DMS153 treated with DMSO at 0.1 percent for 48 hours (cell line): Measurements from ENCODE around the gene STUM.

Source experiments
- DNase-seq: peaks from one replicate; lab custom pipeline; 2025; ENCODE audit not compliant: unreplicated experiment; lab: John Stamatoyannopoulos, UW

STUM gene

DNA sequence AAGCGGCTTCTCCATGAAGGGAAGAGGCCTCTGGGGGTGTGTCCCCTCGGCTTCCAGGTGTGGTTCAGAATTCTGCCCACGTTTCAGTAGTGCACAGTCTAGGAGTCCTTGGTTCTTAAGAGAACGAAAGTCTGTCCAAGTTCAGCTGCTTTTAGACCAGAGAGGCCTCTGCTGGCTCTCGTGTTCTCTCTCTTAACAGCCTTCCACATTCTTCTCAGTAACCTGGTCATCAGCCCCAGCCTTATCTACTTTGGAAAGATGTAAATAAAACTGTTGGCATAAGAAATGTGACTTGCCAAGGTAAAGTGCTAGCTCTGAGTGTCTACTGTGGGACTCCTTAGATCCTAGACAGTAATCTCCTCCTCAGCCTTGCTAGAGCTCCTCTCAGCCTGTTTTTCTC, 15.3 kb upstream of the STUM start:
- DNase-seq = no peak

DNA sequence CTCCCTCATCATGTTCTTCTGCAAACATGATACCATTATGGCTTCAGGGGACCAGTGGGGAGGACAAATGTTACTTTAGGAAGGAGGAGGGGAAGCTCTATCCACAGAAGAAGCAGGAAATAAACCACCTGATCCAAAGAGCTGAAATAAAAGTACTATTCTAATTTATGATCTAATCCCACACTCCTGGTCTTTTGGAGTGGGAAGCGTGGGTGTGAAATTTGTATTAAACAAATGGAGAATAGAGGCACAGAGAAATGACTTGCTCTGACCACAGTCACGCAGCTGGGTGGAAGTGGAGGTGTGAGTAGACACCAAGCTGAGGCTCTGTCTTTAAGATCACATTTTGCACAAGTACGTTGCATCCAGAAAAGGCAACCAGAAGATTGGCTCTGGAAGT, 14.5 kb upstream of the STUM start:
- DNase-seq = no peak

DNA sequence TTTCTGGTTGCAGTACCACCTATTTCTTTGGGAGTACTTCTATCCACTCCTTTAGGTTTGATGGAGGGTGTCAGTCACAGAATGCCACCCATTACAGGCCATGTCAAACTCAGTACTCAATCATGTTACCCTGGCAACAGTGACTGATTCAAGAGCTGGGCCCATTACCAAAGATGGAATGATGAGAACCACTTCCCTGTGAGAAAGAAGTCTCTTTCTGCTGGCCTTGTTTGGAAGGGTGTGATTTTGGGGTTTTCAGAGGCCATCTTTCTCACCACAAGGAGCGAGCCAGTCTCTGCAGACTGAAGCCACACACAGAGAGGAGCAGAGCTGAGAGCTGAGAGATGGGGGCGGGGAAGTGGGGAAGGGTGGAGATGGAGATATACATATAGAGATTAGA, 13.9 kb upstream of the STUM start:
- DNase-seq = no peak

DNA sequence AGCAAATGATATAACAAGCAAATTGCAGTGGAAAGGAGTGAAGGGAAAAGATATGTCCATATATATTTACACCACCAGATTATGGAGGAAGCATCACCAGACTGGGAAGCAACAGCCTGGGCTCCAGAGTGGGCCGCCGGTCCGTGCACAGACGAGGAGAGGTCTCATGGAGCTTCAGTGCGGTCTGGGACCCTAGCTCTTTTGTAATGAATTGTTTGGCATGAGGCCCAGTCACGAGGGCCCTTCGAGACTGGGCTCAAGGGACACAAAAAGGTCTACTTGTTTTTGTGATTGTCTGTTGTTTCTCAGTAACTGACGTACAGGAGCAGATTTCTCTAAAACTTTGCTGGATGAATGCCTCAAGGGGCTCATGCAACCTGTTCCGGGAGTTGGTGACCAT, 12.9 kb upstream of the STUM start:
- DNase-seq = peak; percentile 83

DNA sequence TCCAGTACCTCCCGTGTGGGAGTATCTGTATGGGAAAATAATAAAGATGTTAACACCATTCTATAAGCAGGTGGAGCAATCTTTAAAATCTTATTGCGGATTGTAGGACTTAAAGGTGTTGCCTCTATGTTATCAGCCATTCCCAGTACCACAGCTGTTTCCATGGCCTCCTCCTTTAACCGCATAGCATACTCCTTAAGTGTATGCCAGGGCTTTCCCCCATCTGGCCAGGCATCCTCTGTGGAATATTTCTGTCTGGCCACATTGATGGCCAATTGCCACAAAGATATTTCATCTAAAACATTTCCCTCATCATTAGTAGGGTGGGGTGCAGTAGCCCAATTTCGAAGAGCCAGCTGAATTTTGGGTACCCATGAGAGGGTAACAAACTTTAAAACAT, 7.3 kb upstream of the STUM start:
- no peak for DNase-seq

DNA sequence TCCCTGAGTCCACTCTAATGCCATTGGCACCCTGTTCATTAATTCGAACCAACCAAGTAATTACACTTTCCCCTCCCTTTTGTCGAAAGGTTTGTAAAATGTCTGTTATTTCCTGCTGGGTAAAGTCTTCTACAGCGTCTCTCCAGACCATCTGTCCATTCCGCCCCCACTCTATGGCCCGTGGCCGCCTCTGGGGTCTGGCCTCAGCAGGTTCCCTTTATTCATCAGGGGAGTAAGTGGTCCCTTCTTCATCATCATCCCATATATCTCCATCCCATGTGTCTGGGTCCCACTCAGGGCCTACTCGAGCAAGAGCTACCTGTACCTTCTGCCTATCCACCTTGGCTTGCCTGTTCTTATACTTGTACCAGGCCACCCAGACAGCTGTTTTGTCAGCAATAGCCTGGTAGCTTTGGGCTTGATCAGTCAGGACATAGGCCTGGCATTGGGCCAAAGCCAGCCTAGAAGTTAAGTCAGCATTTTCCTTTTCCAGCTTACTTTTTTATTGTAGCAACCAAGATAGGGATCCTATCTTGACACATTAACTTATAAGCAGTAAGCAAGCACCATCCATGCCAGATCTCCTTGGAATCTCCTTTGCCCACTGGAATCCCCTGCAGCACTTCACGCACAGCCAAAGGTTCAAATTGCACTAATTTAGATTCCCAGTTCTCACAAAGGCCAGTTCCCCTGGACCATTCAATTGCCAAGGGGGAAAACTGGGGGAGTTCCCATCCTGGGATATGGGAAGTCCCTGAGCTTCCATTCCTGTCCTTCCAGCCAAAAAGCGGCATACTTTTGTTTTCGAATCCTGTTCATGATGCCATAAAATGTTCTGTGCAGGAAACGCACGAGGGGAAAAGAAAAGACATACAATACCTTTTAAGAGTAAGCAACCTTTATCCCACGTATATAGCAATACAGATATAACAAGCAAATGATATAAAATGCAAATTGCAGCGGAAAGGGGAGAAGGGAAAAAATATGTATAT, 6.6 kb upstream of the STUM start:
- peak; percentile 90 for DNase-seq

DNA sequence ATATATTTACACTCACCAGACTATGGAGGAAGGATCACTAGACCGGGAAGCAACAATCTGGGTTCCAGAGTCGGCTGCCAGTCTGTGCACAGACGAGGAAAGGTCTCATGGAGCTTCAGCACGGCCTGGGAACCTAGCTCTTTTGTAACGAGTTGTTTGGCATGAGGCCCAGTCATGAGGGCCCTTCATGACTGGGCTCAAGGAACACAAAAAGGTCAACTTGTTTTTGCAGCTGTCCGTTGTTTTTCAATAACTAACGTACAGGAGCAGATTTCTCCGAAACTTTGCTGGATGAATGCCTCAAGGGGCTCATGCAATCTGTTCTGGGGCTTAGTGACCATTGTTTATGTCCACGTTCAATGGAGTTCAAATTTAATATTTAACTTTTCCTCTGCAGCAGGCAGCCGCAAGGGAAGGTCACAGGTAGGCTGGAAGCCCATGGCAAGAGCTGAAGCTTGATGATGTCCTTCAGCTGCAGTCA, 5.9 kb upstream of the STUM start:
- peak; percentile 98 for DNase-seq

DNA sequence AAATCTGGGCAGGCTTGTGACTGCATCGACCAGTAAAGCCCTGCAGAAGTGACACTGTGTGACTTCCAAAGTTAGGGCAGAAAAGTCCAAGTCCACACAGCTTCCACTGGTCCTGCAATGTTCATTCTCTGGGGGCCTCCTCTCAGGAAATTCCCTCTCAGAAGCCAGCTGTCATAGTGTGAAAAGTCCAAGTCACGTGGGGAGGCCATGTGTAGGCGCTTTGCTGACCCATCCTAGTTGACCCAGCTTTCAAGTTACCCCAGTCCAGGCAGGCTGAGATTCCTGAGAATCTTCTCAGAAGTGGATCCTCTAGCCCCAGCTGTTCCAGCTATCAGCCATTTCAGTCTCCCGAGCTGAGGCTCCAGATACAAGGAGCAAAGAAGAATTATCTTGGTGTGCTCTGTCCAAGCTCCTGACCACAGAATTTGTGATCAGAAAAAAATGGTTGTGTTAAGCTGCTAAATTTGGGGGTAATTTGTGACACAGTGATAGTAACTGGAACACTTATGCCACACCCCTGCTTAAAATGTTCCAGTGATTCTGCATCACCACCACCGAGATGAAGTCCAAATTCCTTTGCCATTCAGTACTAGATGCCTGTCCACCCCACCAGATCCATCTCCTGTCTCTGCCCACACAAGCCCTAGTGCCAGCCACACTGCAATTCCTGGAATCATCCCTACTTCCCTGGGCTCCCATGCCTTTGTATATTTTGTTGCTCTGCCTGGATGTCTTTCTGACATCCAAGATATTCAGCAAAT, 2.5 kb upstream of the STUM start:
- no peak for DNase-seq

DNA sequence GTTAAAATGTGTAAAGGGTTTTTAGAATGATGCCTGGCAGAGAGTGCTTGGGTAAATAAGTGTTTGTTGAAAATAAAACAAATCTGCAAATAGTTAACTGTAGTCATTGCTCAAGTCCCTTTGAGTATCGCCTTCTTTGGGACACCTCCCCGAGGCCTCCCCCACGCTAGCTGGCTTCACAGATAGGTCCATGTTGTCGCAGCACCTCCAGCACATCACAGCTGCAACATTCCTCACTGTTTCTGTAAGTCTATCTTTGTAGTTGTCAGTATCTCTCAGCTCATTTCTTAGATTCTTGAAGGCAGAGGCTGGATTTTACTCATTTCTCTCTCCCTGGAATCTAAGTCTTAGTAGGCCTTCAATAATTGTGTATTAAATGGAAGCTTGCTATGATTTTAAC, 1.6 kb upstream of the STUM start:
- DNase-seq = no peak

DNA sequence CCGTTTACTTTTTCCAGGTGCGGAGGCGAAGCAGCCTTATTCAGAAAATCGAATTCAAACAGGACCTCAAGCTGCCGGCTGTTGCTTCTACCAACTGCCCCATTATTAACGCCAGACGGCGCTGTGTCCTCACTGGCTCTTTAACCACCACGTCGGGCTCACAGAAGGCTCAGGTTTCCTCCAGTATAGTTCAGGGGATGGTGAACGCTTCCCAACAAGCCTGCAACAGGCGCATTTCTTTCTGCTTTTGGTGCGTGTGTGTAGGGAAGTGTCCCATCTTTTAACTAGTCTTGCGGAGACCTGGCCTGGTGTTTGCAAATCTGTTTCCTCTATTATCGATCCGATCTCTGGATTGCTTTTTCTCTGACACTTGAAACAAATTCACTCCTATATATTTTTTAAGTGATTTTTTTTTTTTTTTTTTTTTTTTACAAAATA, 791 bp upstream of the STUM start:
- DNase-seq = peak; percentile 99

DNA sequence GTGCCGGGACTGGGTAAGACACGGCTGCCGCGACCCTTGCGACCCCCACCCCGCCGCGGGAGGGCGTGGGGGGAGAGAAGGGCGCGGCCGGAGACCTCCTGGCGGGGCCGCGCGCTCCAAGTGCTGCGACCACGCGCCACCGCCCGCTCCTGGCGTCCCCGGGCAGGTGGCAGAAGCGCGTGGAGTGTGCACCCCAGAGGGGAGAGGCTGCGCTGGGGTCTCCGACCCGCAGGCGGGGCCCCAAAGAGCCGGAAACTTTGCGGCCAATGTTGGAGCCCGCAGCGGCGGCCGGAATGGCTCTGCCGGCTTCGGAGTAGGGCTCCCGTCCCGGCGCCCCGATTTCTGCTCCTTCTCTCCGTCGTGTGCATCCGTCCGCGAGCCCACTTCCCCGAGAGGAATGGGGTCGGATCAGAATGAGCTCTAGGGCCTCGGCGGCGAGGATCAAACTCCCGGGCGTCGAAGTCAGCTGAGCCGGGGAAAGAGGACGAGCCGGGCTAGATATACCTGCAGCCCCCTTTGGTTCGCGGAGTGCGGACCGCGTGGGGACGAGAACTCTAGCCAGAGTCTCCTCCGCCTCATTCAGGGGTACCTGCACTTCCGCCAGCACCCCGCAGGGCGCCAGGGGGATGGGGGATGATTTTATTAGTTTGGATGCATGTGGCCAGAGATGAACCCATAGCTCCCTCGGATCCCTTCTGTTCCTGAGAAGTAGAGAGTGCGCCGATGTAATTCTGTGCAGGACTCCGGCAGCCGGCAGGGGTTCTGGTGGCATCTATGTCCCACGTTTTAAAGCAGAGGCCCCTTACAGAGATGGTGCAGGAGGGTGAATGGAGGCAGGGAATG, 751 bp downstream of the STUM start:
- no peak for DNase-seq

DNA sequence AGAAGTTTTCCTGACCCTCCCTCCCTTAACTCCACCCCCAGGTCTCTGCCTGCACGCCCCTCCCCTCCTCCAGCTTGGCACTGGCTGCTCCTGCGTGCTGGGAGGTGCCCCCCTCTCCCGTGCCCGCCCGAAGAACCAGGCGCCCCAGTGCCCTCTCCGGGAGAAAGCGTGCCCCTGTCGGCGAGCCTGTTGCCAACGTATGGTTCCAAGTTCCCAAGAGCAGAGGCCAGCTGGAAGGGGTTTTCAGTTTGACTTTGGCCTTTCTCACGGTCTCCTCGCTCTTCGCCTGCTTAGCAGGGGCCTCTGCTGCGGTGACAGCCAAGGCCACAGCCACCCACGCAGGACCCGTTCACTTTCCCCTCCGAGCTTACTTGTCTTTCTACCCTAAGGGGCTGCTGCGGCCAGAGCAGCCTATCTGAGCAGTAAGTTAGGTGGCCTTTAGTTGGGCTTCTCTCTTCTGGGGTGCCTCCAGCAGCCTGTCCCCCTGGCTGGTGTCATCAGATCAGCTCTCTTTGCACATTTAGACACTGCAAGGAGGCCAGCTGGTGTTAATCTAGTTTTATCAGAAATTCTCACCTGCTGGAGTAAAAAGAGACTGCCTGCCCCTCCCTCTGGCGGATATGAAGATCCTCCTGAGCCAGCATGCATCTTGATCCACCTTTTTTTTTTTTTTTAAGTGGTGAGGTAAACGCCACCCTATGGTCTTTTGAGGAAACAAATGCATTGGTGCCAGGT, 1.5 kb downstream of the STUM start:
- peak; percentile 66 for DNase-seq

DNA sequence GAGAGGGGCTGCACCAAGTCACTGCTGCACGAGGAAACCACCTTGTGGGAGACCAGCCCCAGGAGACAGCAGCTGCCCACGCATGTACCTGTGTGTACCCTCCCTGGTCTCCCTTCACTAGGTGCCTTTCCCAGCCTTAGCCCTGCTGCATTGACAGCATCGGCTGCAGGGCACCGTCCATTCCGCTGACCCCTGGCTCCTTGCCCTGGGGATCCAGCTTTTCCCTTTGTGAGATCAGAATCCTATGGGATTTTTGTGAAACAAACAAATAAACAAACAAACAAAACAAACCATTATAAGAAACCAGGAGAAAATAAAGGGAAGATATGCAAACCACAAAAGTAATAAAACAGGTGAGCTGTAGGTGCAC, 2.1 kb downstream of the STUM start:
- DNase-seq = no peak

DNA sequence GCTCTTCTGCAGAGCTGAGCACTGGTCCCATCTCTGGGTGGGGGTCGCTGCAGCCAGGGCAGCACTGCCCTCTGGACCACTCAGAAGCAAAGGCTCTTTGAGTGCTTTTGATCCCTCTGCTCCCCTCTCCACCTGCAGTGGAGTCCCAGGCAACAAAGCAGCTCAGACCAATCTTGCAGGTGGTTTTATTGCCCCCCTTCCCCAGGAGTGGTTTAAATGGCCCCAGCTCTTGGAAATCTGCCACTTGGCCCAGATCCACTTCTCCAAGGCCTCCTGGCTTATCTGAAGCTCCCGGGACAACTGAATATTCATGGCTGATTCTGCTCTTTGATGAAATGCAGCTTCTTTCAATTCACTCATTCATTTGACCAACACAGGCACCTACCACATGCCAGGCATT, 2.7 kb downstream of the STUM start:
- DNase-seq = peak; percentile 65

DNA sequence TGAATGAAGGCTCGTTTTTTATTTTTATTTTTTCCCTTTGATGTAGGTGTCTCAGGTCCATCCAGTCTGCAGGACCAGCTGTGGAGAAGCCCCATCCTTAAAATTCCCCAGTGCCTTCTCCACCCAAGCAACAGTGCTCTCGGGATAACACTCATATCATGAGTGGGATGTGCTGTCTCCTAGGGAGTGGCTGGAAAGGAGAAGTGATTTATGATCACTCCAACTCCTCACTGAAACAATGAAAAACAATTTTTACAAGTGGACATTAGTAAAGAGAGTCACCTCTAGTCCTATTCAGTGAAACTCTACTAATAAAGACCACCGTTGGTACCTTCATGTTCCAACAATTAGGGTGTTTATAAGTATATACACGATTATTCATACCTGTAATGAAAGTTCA, 3.5 kb downstream of the STUM start:
- DNase-seq = no peak

DNA sequence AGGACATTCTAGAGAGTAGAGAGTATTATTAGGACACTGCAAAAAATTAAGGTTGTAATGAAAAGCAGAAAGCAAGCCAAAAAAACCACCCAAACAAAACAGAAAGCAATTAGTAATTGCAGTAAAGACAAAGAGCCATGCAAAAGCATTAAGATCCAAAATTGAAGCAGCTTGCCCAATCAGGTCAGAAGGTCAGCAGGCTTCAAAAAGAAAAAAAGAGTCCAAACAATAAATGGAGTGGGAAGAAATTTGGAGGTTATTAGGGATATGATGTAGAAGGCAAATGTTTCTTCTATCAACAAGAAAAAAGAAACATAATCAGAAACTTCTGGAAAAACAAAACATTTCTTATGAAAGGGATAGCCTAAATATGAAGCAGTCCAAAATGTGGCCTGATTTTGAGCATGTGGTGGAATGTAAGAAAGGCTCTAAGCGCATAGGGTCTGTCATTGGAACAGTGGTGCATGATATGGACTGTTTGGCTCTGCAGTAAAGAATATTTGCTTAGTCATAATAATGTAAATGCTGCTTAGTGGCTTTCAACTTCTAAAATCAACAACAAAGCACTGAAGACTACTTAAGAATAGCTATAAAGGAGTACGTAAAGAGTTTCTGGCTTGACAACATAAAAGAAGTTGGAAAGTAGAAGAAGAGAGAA, 4.8 kb downstream of the STUM start:
- DNase-seq = no peak

DNA sequence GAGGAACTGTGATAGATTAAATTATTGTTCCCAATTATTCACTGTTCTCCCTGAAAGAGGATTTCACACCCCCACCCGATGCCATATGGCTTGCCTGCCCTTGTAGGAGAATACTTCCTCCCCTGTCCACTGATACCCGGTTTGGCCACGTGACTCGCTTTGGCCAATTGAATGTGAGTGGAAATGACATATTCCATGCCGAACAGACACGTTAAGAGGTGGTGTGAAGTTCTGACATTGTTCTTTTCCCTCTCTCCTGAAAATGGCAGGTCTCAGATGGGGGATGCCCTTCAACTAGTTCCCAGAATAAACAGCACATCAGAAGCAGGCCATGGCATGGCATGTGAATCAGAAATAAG, 5.3 kb downstream of the STUM start:
- DNase-seq = no peak

DNA sequence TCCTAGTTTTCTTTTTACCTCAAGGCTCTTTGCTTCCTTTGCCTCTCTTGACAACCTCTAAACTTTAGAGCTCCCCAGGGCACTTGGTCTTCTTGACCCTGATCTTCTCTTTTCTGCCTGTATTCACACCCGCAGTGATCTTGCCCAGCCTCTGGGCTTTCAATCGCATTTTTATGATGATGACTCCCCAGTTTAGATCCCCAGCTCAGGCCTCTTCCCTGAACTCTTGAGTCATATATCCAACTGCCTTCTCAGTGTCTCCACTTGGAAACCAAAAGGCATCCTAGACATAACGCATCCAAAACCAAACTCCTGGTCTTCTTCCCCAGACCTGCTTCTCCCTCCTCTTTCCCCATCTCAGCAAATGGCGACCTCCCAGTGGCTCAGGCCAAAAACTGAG, 6.5 kb downstream of the STUM start:
- DNase-seq = no peak

DNA sequence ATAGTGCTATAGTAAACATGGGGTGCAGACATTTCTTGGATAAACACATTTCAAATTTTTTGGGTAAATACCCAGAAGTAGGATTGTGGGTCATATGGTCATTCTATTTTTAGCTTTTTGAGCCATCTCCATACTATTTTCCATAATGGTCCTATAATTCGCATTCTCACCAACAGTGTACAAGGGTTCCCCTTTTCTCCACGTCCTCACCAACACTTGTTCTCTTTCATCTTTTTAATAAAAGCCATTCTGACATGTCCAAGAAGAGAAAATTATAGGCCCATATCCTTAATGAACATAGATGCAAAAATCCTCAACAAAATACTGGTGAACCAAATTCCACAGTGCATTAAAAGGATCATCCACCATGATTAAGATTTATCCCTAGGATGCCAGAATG, 8.9 kb downstream of the STUM start:
- no peak for DNase-seq

DNA sequence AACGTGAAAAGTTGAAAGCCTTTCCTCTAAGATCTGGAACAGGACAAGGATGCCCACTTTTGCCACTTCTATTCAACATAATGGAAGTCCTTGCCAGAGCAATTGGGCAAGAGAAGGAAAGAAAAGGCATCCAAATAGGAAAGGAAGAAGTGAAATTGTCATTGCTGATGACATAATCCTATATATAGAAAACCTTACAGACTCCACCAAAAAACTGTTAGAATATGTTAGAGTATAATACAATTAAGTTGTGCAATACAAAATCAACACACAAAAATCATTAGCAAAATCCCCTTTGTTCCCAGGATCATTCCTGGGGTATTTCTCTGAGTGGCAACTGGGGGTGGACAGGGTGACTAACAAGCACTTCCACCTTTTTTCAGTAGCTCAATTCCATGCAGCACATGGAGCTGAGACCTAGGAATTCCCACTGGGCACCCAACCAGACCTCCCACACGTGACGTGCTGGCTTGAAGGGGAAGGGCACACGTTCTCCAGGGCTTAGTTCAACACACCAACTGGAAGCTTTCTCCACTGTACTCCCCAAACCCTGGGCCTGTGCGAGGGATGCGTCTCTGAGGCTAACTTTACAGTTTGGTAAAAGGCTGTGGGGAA, 9.6 kb downstream of the STUM start:
- DNase-seq = no peak
